Stimulated activated CD8-positive, alpha-beta memory T cell treated with anti-CD3 and anti-CD28 coated beads, Interleukin-7, amount 100 ng/mL, for 1 hour (primary cell): Measurements from ENCODE around the gene SLC13A3.

Experiments
- DNase-seq, 2 donors: peaks; one replicate each; pipeline ENCODE4 v3.0.0-alpha.2; 2020; ENCODE audit warnings: low read depth in 2 of 2

Gene SLC13A3

DNA sequence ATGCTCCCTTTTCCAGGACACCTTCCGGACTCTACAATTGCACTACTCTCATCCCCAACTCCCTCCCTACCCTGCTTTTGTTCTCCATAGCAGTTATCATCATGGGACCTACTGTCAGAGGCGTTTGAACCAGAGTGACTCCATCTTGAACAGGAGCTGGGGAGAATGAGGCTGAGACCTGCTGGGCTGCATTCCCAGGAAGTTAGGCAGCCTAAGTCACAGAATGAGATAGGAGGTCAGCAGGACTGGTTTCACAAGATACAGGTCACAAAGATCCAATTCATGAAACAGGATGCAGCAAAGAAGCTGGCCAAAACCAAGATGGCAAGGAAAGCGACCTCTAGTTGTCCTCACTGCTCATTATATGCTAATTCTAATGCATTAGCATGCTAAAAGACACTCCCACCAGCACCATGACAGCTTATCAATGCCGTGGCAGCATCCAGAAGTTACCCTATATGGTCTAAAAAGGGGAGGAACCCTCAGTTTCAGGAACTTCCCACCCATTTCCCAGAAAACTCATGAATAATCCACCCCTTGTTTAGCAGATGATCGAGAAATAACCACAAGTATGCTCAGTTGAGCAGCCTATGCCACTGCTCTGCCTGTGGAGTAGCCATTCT is 15.6 kb downstream of the SLC13A3 start:
- DNase-seq: no peak

- DNase-seq: no peak
Observed at GRCh38 chr20:46634528-46634927, 16.7 kb downstream of the SLC13A3 start.

GRCh38 chr20:46631874-46632446 is 19.3 kb downstream of the SLC13A3 start:
- no peak for DNase-seq

- DNase-seq: no peak
Observed at GRCh38 chr20:46631212-46631869, 19.9 kb downstream of the SLC13A3 start.

- DNase-seq: no peak
Observed at GRCh38 chr20:46630306-46630705, 21.0 kb downstream of the SLC13A3 start.

DNA sequence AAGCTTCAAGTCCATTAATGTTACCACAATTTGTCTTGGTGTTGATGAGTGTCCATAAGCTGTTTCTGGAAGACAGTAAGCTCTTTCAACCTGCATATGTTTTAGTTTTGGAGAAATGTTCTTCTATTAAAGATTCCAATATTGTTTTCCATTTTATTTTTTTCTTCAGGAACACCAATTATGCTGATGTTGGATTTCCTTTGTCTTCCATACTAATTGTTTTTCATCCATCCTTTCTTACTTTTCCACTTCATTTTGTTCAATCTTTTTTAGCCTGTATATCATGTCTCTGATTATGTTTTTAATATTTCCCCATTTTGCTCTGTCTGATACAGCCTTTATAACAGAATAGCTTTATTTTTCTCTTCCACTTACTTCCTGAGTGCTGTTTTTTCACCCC is 21.9 kb downstream of the SLC13A3 start:
- DNase-seq: no peak

GRCh38 chr20:46627234-46627633 is 24.0 kb downstream of the SLC13A3 start:
- DNase-seq: no peak

DNA sequence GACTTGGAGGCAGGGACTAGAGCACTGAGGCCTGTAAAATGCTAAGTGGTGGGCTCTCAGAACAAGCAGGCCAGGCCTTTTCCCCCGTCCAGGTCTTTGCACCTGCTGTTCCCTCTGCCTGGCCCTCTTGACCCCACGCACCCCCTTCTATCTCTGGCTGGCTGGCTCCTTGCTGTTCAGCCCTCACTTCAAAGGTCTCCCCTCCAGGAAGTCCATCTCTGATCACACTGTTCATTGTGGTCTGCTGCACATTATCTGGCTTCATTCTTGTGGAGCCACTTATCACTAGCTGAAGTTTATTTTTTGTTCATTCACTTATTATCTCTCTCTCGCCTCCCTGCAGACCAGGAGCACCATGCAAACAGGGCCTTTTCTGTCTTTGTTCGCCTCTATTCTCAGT is 24.5 kb downstream of the SLC13A3 start:
- no peak for DNase-seq

DNA sequence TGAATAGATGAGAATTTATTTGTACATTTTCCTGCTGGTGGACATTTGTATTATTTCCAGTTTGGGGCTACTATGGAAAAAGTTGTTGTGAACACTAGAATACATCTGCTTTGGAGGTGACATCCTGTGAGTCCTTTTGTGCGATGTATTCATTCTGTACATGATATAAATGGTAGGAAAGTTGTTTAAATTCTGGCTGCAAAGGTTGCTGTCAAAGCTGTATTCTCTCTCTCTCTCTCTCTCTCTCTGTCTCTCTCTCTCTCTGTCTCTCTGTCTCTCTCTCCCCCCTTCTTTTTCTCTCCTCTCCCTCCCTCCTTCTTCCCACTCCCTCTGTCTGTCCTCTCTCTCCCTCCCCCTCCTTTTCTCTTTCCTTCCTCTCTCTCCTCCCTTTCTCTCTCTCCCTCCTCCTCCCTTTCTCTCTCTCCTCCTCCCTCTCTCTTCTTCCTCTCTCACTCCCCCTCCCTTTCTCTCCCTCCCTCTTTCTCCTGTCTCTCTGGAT is 25.3 kb downstream of the SLC13A3 start:
- DNase-seq: no peak

GRCh38 chr20:46624946-46625345 is 26.3 kb downstream of the SLC13A3 start:
- DNase-seq: no peak

- no peak for DNase-seq
Observed at GRCh38 chr20:46622165-46622564, 29.1 kb downstream of the SLC13A3 start.

GRCh38 chr20:46621492-46621891 is 29.8 kb downstream of the SLC13A3 start:
- DNase-seq: no peak

DNA sequence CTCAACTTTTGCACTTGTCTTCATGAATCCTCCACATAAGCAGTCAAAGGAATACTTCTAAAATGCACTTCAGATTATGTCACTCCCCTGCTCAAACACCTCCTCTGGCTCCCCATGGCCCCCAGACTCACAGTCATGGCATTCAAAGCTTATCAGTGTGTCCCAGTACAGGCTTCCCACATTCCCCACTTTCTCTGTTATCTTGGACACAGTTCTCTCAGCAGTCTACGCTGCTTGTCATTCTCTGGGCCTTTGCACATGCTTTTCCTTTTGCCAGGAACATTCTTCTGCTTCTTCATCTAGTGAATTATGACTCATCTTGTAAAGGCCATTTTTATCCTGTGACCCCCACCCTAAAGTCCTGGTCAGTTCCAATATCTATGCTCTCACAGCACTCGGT is 31.8 kb downstream of the SLC13A3 start:
- DNase-seq: no peak

- DNase-seq: no peak
Observed at GRCh38 chr20:46618316-46619100, 32.8 kb downstream of the SLC13A3 start.

GRCh38 chr20:46614503-46614902 is 36.8 kb downstream of the SLC13A3 start:
- DNase-seq: no peak

- DNase-seq: no peak
Observed at GRCh38 chr20:46610145-46610544, 41.1 kb downstream of the SLC13A3 start.

GRCh38 chr20:46609043-46609442 is 42.2 kb downstream of the SLC13A3 start:
- DNase-seq: no peak

DNA sequence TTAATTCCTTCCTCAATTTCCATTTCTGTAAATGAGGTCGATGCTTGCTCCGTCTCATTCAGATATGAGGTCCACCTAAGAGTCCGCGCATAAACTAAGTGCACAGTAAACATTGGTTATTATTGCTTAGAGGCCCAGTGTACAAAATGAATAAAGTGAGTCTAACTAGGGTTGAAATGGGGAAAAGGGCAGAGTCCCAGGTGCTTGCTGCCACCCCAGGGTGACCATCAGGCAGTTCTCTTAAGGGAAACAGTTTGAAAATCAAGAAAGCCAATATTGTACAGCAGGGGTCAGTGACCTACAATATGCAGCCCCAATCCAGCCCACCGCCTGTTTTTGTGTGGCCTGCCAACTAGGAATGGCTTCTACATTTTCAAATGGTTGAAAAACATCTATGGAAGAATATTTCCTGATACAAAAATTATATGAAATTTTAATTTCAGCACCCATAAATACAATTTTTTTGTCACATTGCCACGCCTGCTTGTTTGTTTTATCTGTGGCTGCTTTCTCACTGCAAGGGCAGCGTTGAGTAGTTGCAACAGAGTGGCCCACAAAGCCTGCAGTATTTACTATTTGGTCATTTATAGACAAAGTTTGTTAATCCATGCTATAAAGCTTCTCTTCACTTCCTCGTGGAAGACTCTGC is 43.3 kb downstream of the SLC13A3 start:
- DNase-seq: no peak

DNA sequence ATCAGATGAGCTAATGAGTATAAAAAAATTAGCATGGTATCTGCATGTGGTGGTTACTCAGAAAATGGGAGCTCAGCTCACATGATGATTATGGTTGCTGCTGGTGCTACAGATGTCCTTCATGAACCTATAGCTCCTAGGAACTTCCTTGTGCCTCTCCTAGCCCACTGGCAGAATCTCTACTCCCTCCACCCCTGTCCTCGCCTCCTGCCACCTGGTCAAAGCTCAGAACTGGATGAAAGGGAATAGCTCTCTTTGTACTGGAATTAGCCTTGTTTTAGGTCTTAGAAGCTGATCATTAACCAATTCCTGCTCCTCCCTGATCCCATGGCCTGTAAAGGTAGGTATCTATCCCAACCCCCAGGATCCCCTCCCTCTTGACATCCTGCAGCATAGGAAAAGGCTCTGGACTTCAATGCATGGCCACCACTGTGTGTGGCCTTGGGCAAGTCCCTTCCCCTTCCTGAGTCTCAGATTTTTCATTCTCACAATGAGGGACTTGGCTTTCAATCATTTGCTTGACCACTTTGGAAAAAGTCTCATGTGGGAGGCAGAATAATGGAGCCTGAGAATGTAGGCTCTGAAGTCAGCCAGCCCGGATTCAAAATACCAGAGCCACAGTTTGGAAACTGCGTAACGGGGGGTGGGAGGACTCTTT is 43.9 kb downstream of the SLC13A3 start:
- DNase-seq: no peak

DNA sequence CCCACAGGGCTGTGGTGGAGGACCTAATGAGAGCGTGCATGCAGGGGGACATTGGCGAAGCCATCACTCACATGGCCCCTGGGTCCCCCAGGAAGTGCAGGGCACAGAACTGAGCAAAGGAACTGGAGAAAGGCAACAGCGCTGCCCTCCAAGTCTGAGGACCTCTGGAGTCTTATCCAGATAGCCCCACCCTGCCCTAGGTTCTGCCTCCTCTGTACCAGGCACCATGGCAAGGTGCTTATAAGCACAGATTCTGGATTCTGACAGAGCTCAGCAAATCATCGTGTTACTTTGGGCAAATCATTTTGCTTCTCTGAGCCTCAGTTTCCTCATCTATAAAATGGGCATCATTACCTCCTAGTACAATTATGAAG is 44.5 kb downstream of the SLC13A3 start:
- no peak for DNase-seq
